Measurements from ENCODE around the gene HNRNPA2B1.
"Not testable (repeated sequence)": the region's sequence is repeated elsewhere in the genome, so short reads cannot be mapped to it uniquely, and the experiment has no call there.

HNRNPA2B1 gene

DNA sequence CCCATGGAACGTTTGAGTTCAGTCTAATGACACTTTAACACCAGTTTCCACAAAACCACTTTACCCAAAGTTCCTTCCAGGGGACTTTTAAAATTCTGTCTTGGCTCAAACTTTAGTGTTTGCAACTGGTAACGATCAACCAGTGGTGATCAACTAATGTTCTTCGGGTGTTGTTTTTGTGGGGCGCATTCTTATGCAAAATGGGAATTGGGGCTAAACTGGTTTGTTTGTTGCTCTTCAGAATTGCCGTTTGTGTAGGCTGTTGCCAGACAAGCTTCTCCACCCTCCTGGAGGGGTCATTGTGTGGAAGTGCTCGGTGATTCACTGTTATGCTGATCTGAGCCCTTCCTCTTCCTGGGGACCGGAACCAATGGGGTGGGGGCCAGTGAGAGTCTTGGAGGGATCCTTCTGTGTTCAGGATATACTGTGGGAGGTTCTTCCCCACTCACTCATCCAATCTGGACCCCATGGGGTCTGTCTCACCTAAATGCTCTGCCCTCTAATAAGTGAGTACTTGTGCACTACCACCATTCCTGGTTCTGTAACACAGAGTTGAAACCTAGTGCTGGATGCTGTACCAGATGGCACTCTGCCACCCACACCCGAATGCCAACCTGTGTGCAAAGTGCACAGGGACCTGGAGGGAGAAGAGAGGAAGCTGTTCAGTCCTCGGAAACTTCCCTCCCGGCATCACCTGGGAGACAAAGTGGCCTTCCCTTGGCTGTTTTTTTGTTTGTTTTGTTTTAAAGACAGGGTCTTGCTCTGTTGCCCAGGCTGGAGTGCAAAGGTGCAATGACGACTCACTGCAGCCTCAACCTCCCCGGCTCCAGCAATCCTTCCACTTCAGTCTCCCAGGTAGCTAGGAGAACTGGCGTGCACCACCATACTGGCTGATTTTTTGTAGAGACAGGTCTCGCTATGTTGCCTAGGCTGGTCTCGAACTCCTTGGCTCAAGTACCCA, 46.4 kb downstream of the HNRNPA2B1 start:
- H3K27me3 ChIP-seq (replicated peaks; ENCODE audit: control insufficient read depth, insufficient read depth, low read length, poor library complexity, severe bottlenecking): no peaks in the 10 kb centered on the region
- H3K4me3 ChIP-seq (ENCODE audit: insufficient read depth, low read depth, low read length, poor library complexity, severe bottlenecking): peak overlapping the region; percentile 52
- no peaks in the 10 kb centered on the region for H3K9me3 ChIP-seq (ENCODE audit: control insufficient read depth, low read length)
- peak in 2 of 3 donors; percentile 25 to 28 for DNase-seq
- no peaks in the 10 kb centered on the region for H3K36me3 ChIP-seq (ENCODE audit: control insufficient read depth, insufficient read depth, low read length)
- H3K27ac ChIP-seq (ENCODE audit: insufficient read depth, low read length, poor library complexity, severe bottlenecking): peak overlapping the region; percentile 56
- peaks cover 35% of the 10 kb centered on the region for H3K4me1 ChIP-seq (ENCODE audit: control insufficient read depth, insufficient read depth, low read length, poor library complexity, severe bottlenecking)

- H3K27me3 ChIP-seq (replicated peaks; ENCODE audit: control insufficient read depth, insufficient read depth, low read length, poor library complexity, severe bottlenecking): no peaks in the 10 kb centered on the region
- H3K9me3 ChIP-seq (ENCODE audit: control insufficient read depth, low read length): no peaks in the 10 kb centered on the region
- DNase-seq: no peak
- peak overlapping the region; percentile 52 for H3K4me3 ChIP-seq (ENCODE audit: insufficient read depth, low read depth, low read length, poor library complexity, severe bottlenecking)
- peaks cover 35% of the 10 kb centered on the region for H3K4me1 ChIP-seq (ENCODE audit: control insufficient read depth, insufficient read depth, low read length, poor library complexity, severe bottlenecking)
- H3K27ac ChIP-seq (ENCODE audit: insufficient read depth, low read length, poor library complexity, severe bottlenecking): peak overlapping the region; percentile 56
- no peaks in the 10 kb centered on the region for H3K36me3 ChIP-seq (ENCODE audit: control insufficient read depth, insufficient read depth, low read length)
Observed at GRCh38 chr7:26153241-26153822, 47.2 kb downstream of the HNRNPA2B1 start.

DNA sequence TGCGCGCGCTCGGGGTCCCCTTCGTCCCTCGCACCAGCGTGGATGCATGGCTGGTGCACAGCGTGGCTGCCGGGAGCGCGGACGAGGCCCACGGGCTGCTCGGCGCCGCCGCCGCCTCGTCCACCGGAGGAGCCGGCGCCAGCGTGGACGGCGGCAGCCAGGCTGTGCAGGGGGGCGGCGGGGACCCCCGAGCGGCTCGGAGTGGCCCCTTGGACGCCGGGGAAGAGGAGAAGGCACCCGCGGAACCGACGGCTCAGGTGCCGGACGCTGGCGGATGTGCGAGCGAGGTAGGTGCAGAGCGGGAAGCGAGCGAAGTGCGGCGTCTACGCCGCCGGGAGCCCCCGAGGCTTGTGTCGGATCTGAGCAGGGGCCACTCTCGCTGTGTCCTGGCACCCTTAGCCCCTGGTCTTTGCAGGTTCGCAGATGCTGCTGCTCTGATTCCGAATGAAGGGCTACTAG, 47.7 kb downstream of the HNRNPA2B1 start:
- H3K4me3 ChIP-seq (ENCODE audit: insufficient read depth, low read depth, low read length, poor library complexity, severe bottlenecking): peak overlapping the region; percentile 52
- H3K36me3 ChIP-seq (ENCODE audit: control insufficient read depth, insufficient read depth, low read length); H3K9me3 ChIP-seq (ENCODE audit: control insufficient read depth, low read length); H3K27me3 ChIP-seq (replicated peaks; ENCODE audit: control insufficient read depth, insufficient read depth, low read length, poor library complexity, severe bottlenecking): not testable (repeated sequence)
- DNase-seq: peak in 1 of 3 donors; percentile 19
- peaks cover 35% of the 10 kb centered on the region for H3K4me1 ChIP-seq (ENCODE audit: control insufficient read depth, insufficient read depth, low read length, poor library complexity, severe bottlenecking)
- H3K27ac ChIP-seq (ENCODE audit: insufficient read depth, low read length, poor library complexity, severe bottlenecking): peak overlapping the region; percentile 56

DNA sequence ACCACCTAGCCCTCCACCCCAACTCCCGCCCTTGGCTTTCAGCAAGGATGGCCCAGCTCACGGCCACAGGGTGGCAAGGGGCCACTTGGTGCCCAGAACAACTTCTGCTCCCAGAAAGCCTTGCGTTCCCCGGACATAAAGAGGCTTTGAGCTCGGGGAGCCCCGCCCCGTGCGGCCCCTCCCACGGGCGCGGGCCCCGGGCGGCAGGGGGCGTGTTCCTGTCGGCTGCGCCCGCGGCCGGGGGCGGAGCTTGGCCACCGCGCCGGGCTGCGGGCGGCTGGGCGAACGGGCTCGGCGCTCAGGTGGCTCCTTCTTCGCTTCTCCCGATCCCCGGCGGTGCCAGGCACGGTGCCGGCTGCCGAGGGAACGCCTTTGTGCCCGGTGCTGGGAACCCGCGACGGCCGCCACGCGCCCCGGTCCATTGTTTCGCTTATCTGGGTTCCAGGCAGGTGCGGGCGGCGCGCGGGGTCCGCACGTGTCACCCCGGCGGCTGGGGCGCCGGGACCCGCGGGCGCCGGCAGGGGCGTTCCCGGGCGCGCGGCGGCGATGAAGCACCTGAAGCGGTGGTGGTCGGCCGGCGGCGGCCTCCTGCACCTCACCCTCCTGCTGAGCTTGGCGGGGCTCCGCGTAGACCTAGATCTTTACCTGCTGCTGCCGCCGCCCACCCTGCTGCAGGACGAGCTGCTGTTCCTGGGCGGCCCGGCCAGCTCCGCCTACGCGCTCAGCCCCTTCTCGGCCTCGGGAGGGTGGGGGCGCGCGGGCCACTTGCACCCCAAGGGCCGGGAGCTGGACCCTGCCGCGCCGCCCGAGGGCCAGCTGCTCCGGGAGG, 48.4 kb downstream of the HNRNPA2B1 start, which contains the start of gene NFE2L3:
TSS of gene NFE2L3 (plus strand) at position 246 of the 829 bp plus-strand sequence. CDS start at position 547, 301 bp downstream.
- Histone ChIP-seq H3K4me1 (ENCODE audit: control insufficient read depth, insufficient read depth, low read length, poor library complexity, severe bottlenecking) (peaks cover 35% of the 10 kb centered on the region), H3K9me3 (ENCODE audit: control insufficient read depth, low read length) (no peaks in the 10 kb centered on the region), H3K27me3 (replicated peaks; ENCODE audit: control insufficient read depth, insufficient read depth, low read length, poor library complexity, severe bottlenecking) (no peaks in the 10 kb centered on the region), H3K36me3 (ENCODE audit: control insufficient read depth, insufficient read depth, low read length) (no peaks in the 10 kb centered on the region), H3K4me3 (ENCODE audit: insufficient read depth, low read depth, low read length, poor library complexity, severe bottlenecking) (peak within 1 kb of the TSS; percentile 52), H3K27ac (ENCODE audit: insufficient read depth, low read length, poor library complexity, severe bottlenecking) (peak within 1 kb of the TSS; percentile 56)
- DNase-seq: peak; percentile 69 to 75 (median 70)

DNA sequence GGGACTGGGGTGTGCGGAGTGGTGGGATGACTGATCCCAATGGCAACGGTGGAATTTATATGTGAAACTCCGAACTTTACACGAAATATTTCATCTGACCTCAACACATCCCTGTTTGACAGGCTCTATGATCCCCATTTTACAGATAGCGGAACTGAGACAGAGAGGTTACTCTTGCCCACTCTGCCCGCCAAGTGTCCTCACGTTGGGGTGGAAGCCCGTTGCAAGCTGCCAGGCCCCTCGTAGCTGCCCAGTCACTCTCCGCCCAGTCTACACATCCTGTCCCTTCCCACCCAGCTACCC, 48.9 kb downstream of the HNRNPA2B1 start:
- Histone ChIP-seq H3K27me3 (replicated peaks; ENCODE audit: control insufficient read depth, insufficient read depth, low read length, poor library complexity, severe bottlenecking) (no peaks in the 10 kb centered on the region), H3K9me3 (ENCODE audit: control insufficient read depth, low read length) (no peaks in the 10 kb centered on the region), H3K27ac (ENCODE audit: insufficient read depth, low read length, poor library complexity, severe bottlenecking) (peak overlapping the region; percentile 56), H3K36me3 (ENCODE audit: control insufficient read depth, insufficient read depth, low read length) (no peaks in the 10 kb centered on the region), H3K4me1 (ENCODE audit: control insufficient read depth, insufficient read depth, low read length, poor library complexity, severe bottlenecking) (peaks cover 30% of the 10 kb centered on the region), H3K4me3 (ENCODE audit: insufficient read depth, low read depth, low read length, poor library complexity, severe bottlenecking) (peak overlapping the region; percentile 52)
- DNase-seq: no peak

- Histone ChIP-seq H3K27ac (ENCODE audit: insufficient read depth, low read length, poor library complexity, severe bottlenecking) (no peak overlapping the region), H3K4me3 (ENCODE audit: insufficient read depth, low read depth, low read length, poor library complexity, severe bottlenecking) (no peak overlapping the region)
Observed at GRCh38 chr7:26151096-26151495, 49.5 kb downstream of the HNRNPA2B1 start.

GRCh38 chr7:26149391-26149977, 51.1 kb downstream of the HNRNPA2B1 start:
- Histone ChIP-seq H3K27ac (ENCODE audit: insufficient read depth, low read length, poor library complexity, severe bottlenecking) (no peak overlapping the region), H3K9me3 (ENCODE audit: control insufficient read depth, low read length) (no peaks in the 10 kb centered on the region), H3K27me3 (replicated peaks; ENCODE audit: control insufficient read depth, insufficient read depth, low read length, poor library complexity, severe bottlenecking) (no peaks in the 10 kb centered on the region), H3K4me3 (ENCODE audit: insufficient read depth, low read depth, low read length, poor library complexity, severe bottlenecking) (no peak overlapping the region), H3K4me1 (ENCODE audit: control insufficient read depth, insufficient read depth, low read length, poor library complexity, severe bottlenecking) (peaks cover 18% of the 10 kb centered on the region), H3K36me3 (ENCODE audit: control insufficient read depth, insufficient read depth, low read length) (no peaks in the 10 kb centered on the region)
- DNase-seq: no peak

More at GRCh38 chr7:26151096-26151495, 49.5 kb downstream of the HNRNPA2B1 start:
- DNase-seq: no peak
- Histone ChIP-seq H3K9me3 (ENCODE audit: control insufficient read depth, low read length) (no peaks in the 10 kb centered on the region), H3K27me3 (replicated peaks; ENCODE audit: control insufficient read depth, insufficient read depth, low read length, poor library complexity, severe bottlenecking) (no peaks in the 10 kb centered on the region), H3K36me3 (ENCODE audit: control insufficient read depth, insufficient read depth, low read length) (no peaks in the 10 kb centered on the region), H3K4me1 (ENCODE audit: control insufficient read depth, insufficient read depth, low read length, poor library complexity, severe bottlenecking) (peaks cover 28% of the 10 kb centered on the region)

- not testable (repeated sequence) for H3K4me1 ChIP-seq (ENCODE audit: control insufficient read depth, insufficient read depth, low read length, poor library complexity, severe bottlenecking); H3K27me3 ChIP-seq (replicated peaks; ENCODE audit: control insufficient read depth, insufficient read depth, low read length, poor library complexity, severe bottlenecking); H3K27ac ChIP-seq (ENCODE audit: insufficient read depth, low read length, poor library complexity, severe bottlenecking); H3K4me3 ChIP-seq (ENCODE audit: insufficient read depth, low read depth, low read length, poor library complexity, severe bottlenecking); H3K36me3 ChIP-seq (ENCODE audit: control insufficient read depth, insufficient read depth, low read length); DNase-seq; H3K9me3 ChIP-seq (ENCODE audit: control insufficient read depth, low read length)
Observed at GRCh38 chr7:26148307-26148700, 52.2 kb downstream of the HNRNPA2B1 start.

DNA sequence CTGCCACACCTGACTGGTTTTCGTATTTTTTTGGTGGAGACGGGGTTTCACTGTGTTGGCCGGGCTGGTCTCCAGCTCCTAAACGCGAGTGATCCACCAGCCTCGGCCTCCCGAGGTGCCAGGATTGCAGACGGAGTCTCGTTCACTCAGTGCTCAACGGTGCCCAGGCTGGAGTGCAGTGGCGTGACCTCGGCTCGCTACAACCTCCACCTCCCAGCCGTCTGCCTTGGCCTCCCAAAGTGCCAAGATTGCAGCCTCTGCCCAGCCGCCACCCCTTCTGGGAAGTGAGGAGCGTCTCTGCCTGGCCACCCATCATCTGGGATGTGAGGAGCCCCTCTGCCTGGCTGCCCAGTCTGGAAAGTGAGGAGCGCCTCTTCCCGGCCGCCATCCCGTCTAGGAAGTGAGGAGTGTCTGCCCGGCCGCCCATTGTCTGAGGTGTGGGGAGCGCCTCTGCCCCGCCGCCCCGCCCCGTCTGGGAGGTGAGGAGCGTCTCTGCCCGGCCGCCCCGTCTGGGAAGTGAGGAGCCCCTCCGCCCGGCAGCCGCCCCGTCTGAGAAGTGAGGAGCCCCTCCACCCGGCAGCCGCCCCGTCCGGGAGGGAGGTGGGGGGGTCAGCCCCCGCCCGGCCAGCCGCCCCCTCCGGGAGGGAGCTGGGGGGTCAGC, 52.8 kb downstream of the HNRNPA2B1 start:
- not testable (repeated sequence) for DNase-seq; H3K36me3 ChIP-seq (ENCODE audit: control insufficient read depth, insufficient read depth, low read length); H3K9me3 ChIP-seq (ENCODE audit: control insufficient read depth, low read length); H3K4me1 ChIP-seq (ENCODE audit: control insufficient read depth, insufficient read depth, low read length, poor library complexity, severe bottlenecking); H3K27me3 ChIP-seq (replicated peaks; ENCODE audit: control insufficient read depth, insufficient read depth, low read length, poor library complexity, severe bottlenecking); H3K4me3 ChIP-seq (ENCODE audit: insufficient read depth, low read depth, low read length, poor library complexity, severe bottlenecking); H3K27ac ChIP-seq (ENCODE audit: insufficient read depth, low read length, poor library complexity, severe bottlenecking)
